ENCODE results near the gene KCNH2. TPM values are rescaled to one million over a fixed set of nuclear protein-coding genes. Genes with fewer than 3 reads are reported as not detected.

KCNH2 gene
- total and polyA plus RNA-seq, 2 donors (not counting 1 experiment from before 2014, with no cell fraction given): 0.86 to 2.7 TPM

GRCh38 chr7:151011097-151011409, 32.9 kb upstream of the KCNH2 start:
- CTCF ChIA-PET: interaction anchor here (1.2 to 3.0 kb wide), 5 partner anchors 17 to 101 kb away, joined by 3 to 9 read pairs (median 3); partner anchors contain the start of gene ABCB8
- intact Hi-C loops (cut with micrococcal nuclease): loop anchor here (5.0 kb wide), 2 partner anchors 46 to 76 kb away; partner anchors contain the start of genes AGAP3, CDK5 and SLC4A2

More at GRCh38 chr7:151011097-151011409, 32.9 kb upstream of the KCNH2 start:
- no peak overlapping the region for H3K4me3 Mint-ChIP-seq
- ATAC-seq (ENCODE audit: low read depth) (no peak), DNase-seq (no peak)
- H3K4me2 ChIP-seq (replicated peaks; ENCODE audit: low read depth, low read length, poor library complexity, severe bottlenecking): no peak overlapping the region
- 58% methylated on average over 1 of the region's 1 CpG for WGBS (ENCODE audit: insufficient coverage)
- H3K79me2 ChIP-seq (ENCODE audit: control insufficient read depth, insufficient read depth, low read length): no peaks in the 10 kb centered on the region
- H3K36me3 ChIP-seq (replicated peaks in 1 of 2; ENCODE audit: control extremely low read depth in 1 of 2, control insufficient read depth in 1 of 2, extremely low read depth in 1 of 2, insufficient read depth in 2 of 2, low read length in 1 of 2): no peaks in the 10 kb centered on the region
- H3K27me3 Mint-ChIP-seq: peaks cover 3% of the 10 kb centered on the region
- H3K9ac ChIP-seq (ENCODE audit: low read length): no peak overlapping the region
- H3K4me1 ChIP-seq (ENCODE audit: control insufficient read depth in 2 of 2, insufficient read depth in 2 of 2, low read length in 2 of 2): peaks cover 22 to 49% of the 10 kb centered on the region in 2 donors
- H3K27me3 ChIP-seq (replicated peaks in 1 of 4; ENCODE audit: control extremely low read depth in 1 of 4, control insufficient read depth in 3 of 4, insufficient read depth in 4 of 4, low read length in 3 of 4): peaks cover 0 to 12% (median 0%) of the 10 kb centered on the region in 4 experiments
- H2AFZ ChIP-seq (ENCODE audit: insufficient read depth, low read depth, low read length, poor library complexity, severe bottlenecking): no peak overlapping the region
- H3K4me1 Mint-ChIP-seq: peaks cover 39% of the 10 kb centered on the region
- no peak overlapping the region for H3K4me3 ChIP-seq (ENCODE audit: control extremely low read depth in 1 of 5, extremely low read depth in 1 of 5, insufficient read depth in 1 of 5, low read depth in 2 of 5, low read length in 4 of 5)
- H3K27ac Mint-ChIP-seq: no peak overlapping the region
- no peak overlapping the region for H3K27ac ChIP-seq (ENCODE audit: low read length in 2 of 2)
- POLR2A ChIA-PET: no interaction called here
- no peaks in the 10 kb centered on the region for H3K9me3 Mint-ChIP-seq (ENCODE audit: insufficient read depth)
- TF ChIP-seq CTCF (IDR thresholded peaks at IDR 0.05): no peak
- TF ChIP-seq EZH2 (IDR thresholded peaks at IDR 0.05; ENCODE audit: borderline replicate concordance, insufficient read depth, low read depth, low read length, poor library complexity, severe bottlenecking): no peak
- peaks cover 0 to 24% (median 0%) of the 10 kb centered on the region in 3 donors for H3K9me3 ChIP-seq (ENCODE audit: control extremely low read depth in 1 of 3, control insufficient read depth in 2 of 3, insufficient read depth in 1 of 3, low read length in 2 of 3)
- H4K20me1 ChIP-seq (ENCODE audit: control insufficient read depth, insufficient read depth, low read length, poor library complexity, severe bottlenecking): no peaks in the 10 kb centered on the region
